Measurements from ENCODE around the gene TLE3. TPM values are rescaled to one million over a fixed set of nuclear protein-coding genes. Genes with fewer than 3 reads are reported as not detected.

TLE3 gene
- total RNA-seq, 1 donor from 2014 or later, result 109 TPM

GRCh38 chr15:70050441-70050840 is 47.3 kb downstream of the TLE3 start:
- no peak for TF ChIP-seq CTCF (conservative IDR thresholded peaks at IDR 0.05)

GRCh38 chr15:70049701-70050301 is 47.9 kb downstream of the TLE3 start:
- peaks cover 39% of the 10 kb centered on the region for H3K4me1 Mint-ChIP-seq (ENCODE audit: unreplicated experiment)
- H3K27ac Mint-ChIP-seq, result no peak overlapping the region
- no peaks in the 10 kb centered on the region for H3K9me3 Mint-ChIP-seq
- H3K4me3 Mint-ChIP-seq, result no peak overlapping the region
- no peak for DNase-seq (ENCODE audit: extremely low spot score, unreplicated experiment)
- H3K36me3 Mint-ChIP-seq, result peaks cover 10% of the 10 kb centered on the region
- no peak for TF ChIP-seq CTCF (conservative IDR thresholded peaks at IDR 0.05)
- H3K27me3 Mint-ChIP-seq, result peaks cover under 1% of the 10 kb centered on the region

More at GRCh38 chr15:70050441-70050840, 47.3 kb downstream of the TLE3 start:
- Mint-ChIP-seq H3K4me3 (no peak overlapping the region), H3K4me1 (ENCODE audit: unreplicated experiment) (peaks cover 39% of the 10 kb centered on the region), H3K36me3 (peaks cover 14% of the 10 kb centered on the region), H3K27ac (no peak overlapping the region), H3K27me3 (no peaks in the 10 kb centered on the region), H3K9me3 (no peaks in the 10 kb centered on the region)
- no peak for DNase-seq (ENCODE audit: extremely low spot score, unreplicated experiment)

- peaks cover 15% of the 10 kb centered on the region for H3K36me3 Mint-ChIP-seq
- TF ChIP-seq CTCF (conservative IDR thresholded peaks at IDR 0.05), result no peak
Observed at GRCh38 chr15:70048578-70049514, 48.9 kb downstream of the TLE3 start.

GRCh38 chr15:70048198-70048565 is 49.5 kb downstream of the TLE3 start:
- DNase-seq (ENCODE audit: extremely low spot score, unreplicated experiment), result no peak
- H3K4me1 Mint-ChIP-seq (ENCODE audit: unreplicated experiment), result peaks cover 31% of the 10 kb centered on the region
- H3K27me3 Mint-ChIP-seq, result peaks cover 3% of the 10 kb centered on the region
- no peak overlapping the region for H3K4me3 Mint-ChIP-seq
- no peak for TF ChIP-seq CTCF (conservative IDR thresholded peaks at IDR 0.05)
- no peak overlapping the region for H3K27ac Mint-ChIP-seq
- H3K9me3 Mint-ChIP-seq, result no peaks in the 10 kb centered on the region
- peaks cover 9% of the 10 kb centered on the region for H3K36me3 Mint-ChIP-seq

More at GRCh38 chr15:70048578-70049514, 48.9 kb downstream of the TLE3 start:
- Mint-ChIP-seq H3K4me3 (no peak overlapping the region), H3K4me1 (ENCODE audit: unreplicated experiment) (peaks cover 35% of the 10 kb centered on the region), H3K9me3 (no peaks in the 10 kb centered on the region), H3K27me3 (peaks cover 3% of the 10 kb centered on the region), H3K27ac (peak overlapping the region; percentile 16)
- no peak for DNase-seq (ENCODE audit: extremely low spot score, unreplicated experiment)

GRCh38 chr15:70047386-70048197 is 50.1 kb downstream of the TLE3 start:
- peaks cover 6% of the 10 kb centered on the region for H3K27me3 Mint-ChIP-seq
- H3K4me1 Mint-ChIP-seq (ENCODE audit: unreplicated experiment), result peaks cover 31% of the 10 kb centered on the region
- no peak overlapping the region for H3K27ac Mint-ChIP-seq
- peaks cover 13% of the 10 kb centered on the region for H3K36me3 Mint-ChIP-seq
- H3K9me3 Mint-ChIP-seq, result peaks cover 4% of the 10 kb centered on the region
- no peak for DNase-seq (ENCODE audit: extremely low spot score, unreplicated experiment)
- H3K4me3 Mint-ChIP-seq, result no peak overlapping the region
- no peak for TF ChIP-seq CTCF (conservative IDR thresholded peaks at IDR 0.05)
